ENCODE measurements around the gene SUCLG2. TPM values are rescaled to one million over a fixed set of nuclear protein-coding genes. Genes with fewer than 3 reads are reported as not detected.

SUCLG2 gene
- total and polyA plus RNA-seq, 2 donors (not counting 1 experiment from before 2014, with no cell fraction given), result 56.8 to 87.4 TPM

- TF ChIP-seq EZH2 (IDR thresholded peaks at IDR 0.05; ENCODE audit: low read length, missing control alignments) (no peak), CTCF (conservative IDR thresholded peaks at IDR 0.05 in 1 of 2, IDR thresholded peaks at IDR 0.05 in 1 of 2; ENCODE audit: low read depth in 1 of 2, low read length in 2 of 2) (no peak)
- no peak overlapping the region for H3K27ac ChIP-seq (ENCODE audit: insufficient read depth, low read length)
- no peaks in the 10 kb centered on the region for H4K20me1 ChIP-seq (ENCODE audit: control insufficient read depth, extremely low read depth, insufficient read depth, low read length)
- no peaks in the 10 kb centered on the region for H3K4me1 ChIP-seq (ENCODE audit: control insufficient read depth, extremely low read depth, insufficient read depth, low read length)
- no peak overlapping the region for H3K4me2 ChIP-seq (ENCODE audit: extremely low read depth, insufficient read depth, low read length)
- no peak overlapping the region for H3K9ac ChIP-seq (ENCODE audit: insufficient read depth, low read length)
- no peaks in the 10 kb centered on the region for H3K79me2 ChIP-seq (ENCODE audit: control insufficient read depth, insufficient read depth, low read length)
- H3K36me3 ChIP-seq (ENCODE audit: control insufficient read depth, insufficient read depth, low read length), result no peaks in the 10 kb centered on the region
- H3K4me3 ChIP-seq (replicated peaks in 1 of 4; ENCODE audit: control extremely low read depth in 1 of 4, insufficient read depth in 1 of 4, low read depth in 3 of 4, low read length in 4 of 4), result no peak overlapping the region
- H2AFZ ChIP-seq (ENCODE audit: low read length), result no peak overlapping the region
- H3K9me3 ChIP-seq (ENCODE audit: control insufficient read depth, insufficient read depth, low read depth, low read length), result no peaks in the 10 kb centered on the region
- H3K27me3 ChIP-seq (ENCODE audit: control insufficient read depth, insufficient read depth, low read length), result no peaks in the 10 kb centered on the region
- no peak for DNase-seq (ENCODE audit: low read depth in 2 of 2)
Observed at GRCh38 chr3:67678665-67679064, 24.3 kb upstream of the SUCLG2 start.

DNA sequence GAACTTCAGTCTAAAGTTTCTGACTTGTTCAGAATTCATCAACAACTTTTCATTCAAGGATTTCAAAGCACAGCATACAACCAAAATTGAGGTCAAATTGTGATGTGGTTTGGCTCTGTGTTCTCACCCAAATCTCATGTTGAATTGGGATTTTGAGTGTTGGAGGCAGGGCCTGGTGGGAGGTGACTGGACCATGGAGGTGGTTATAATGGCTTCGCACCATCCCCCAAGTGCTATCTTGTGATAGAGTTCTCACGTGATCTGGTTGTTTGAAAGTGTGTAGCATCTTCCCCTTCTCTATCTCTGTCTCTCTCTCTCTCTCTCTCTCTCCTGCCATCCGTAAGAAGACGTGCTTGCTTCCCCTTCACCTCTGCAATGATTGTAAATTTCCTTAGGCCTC, 19.6 kb upstream of the SUCLG2 start:
- H3K27ac ChIP-seq (ENCODE audit: insufficient read depth, low read length), result no peak overlapping the region
- no peak overlapping the region for H3K4me2 ChIP-seq (ENCODE audit: extremely low read depth, insufficient read depth, low read length)
- no peak overlapping the region for H3K4me3 ChIP-seq (replicated peaks in 1 of 4; ENCODE audit: control extremely low read depth in 1 of 4, insufficient read depth in 1 of 4, low read depth in 3 of 4, low read length in 4 of 4)
- TF ChIP-seq EZH2 (IDR thresholded peaks at IDR 0.05; ENCODE audit: low read length, missing control alignments) (no peak), CTCF (conservative IDR thresholded peaks at IDR 0.05 in 1 of 2, IDR thresholded peaks at IDR 0.05 in 1 of 2; ENCODE audit: low read depth in 1 of 2, low read length in 2 of 2) (no peak)
- no peaks in the 10 kb centered on the region for H3K9me3 ChIP-seq (ENCODE audit: control insufficient read depth, insufficient read depth, low read depth, low read length)
- no peaks in the 10 kb centered on the region for H4K20me1 ChIP-seq (ENCODE audit: control insufficient read depth, extremely low read depth, insufficient read depth, low read length)
- H2AFZ ChIP-seq (ENCODE audit: low read length), result no peak overlapping the region
- no peaks in the 10 kb centered on the region for H3K4me1 ChIP-seq (ENCODE audit: control insufficient read depth, extremely low read depth, insufficient read depth, low read length)
- H3K27me3 ChIP-seq (ENCODE audit: control insufficient read depth, insufficient read depth, low read length), result no peaks in the 10 kb centered on the region
- no peak overlapping the region for H3K9ac ChIP-seq (ENCODE audit: insufficient read depth, low read length)
- DNase-seq (ENCODE audit: low read depth in 2 of 2), result no peak
- no peaks in the 10 kb centered on the region for H3K79me2 ChIP-seq (ENCODE audit: control insufficient read depth, insufficient read depth, low read length)
- no peaks in the 10 kb centered on the region for H3K36me3 ChIP-seq (ENCODE audit: control insufficient read depth, insufficient read depth, low read length)

DNA sequence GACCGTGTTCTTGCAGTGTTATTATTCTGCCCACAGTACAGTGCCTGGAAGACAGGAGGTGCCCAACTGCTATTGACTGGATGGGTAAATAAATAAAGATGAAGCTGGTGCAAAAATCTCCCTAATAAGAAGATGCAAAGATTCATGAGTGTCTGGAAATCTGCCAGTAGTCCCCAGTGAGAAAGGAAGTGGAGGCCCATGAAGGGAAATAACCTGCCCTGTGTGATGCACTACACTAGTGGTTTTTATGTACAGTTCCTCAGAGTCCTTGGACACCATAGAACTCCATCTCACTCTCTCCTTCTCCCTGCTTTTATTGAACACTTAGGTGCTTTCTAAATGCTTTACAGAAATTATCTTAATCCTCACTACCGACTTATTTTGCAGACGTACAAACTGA, 8.3 kb upstream of the SUCLG2 start:
- H3K4me2 ChIP-seq (ENCODE audit: extremely low read depth, insufficient read depth, low read length), result no peak overlapping the region
- TF ChIP-seq EZH2 (IDR thresholded peaks at IDR 0.05; ENCODE audit: low read length, missing control alignments), result no peak
- no peak for TF ChIP-seq CTCF (conservative IDR thresholded peaks at IDR 0.05 in 1 of 2, IDR thresholded peaks at IDR 0.05 in 1 of 2; ENCODE audit: low read depth in 1 of 2, low read length in 2 of 2)
- no peaks in the 10 kb centered on the region for H3K79me2 ChIP-seq (ENCODE audit: control insufficient read depth, insufficient read depth, low read length)
- H3K9me3 ChIP-seq (ENCODE audit: control insufficient read depth, insufficient read depth, low read depth, low read length), result no peaks in the 10 kb centered on the region
- no peaks in the 10 kb centered on the region for H4K20me1 ChIP-seq (ENCODE audit: control insufficient read depth, extremely low read depth, insufficient read depth, low read length)
- no peak overlapping the region for H3K4me3 ChIP-seq (replicated peaks in 1 of 4; ENCODE audit: control extremely low read depth in 1 of 4, insufficient read depth in 1 of 4, low read depth in 3 of 4, low read length in 4 of 4)
- H3K36me3 ChIP-seq (ENCODE audit: control insufficient read depth, insufficient read depth, low read length), result no peaks in the 10 kb centered on the region
- no peaks in the 10 kb centered on the region for H3K27me3 ChIP-seq (ENCODE audit: control insufficient read depth, insufficient read depth, low read length)
- H3K4me1 ChIP-seq (ENCODE audit: control insufficient read depth, extremely low read depth, insufficient read depth, low read length), result no peaks in the 10 kb centered on the region
- no peak overlapping the region for H3K9ac ChIP-seq (ENCODE audit: insufficient read depth, low read length)
- H3K27ac ChIP-seq (ENCODE audit: insufficient read depth, low read length), result no peak overlapping the region
- no peak overlapping the region for H2AFZ ChIP-seq (ENCODE audit: low read length)
- no peak for DNase-seq (ENCODE audit: low read depth in 2 of 2)
